K562 (cell line): ENCODE data around the gene RNU6-9. TPM values are rescaled to one million over a fixed set of nuclear protein-coding genes. Genes with fewer than 3 reads are reported as not detected.

ENCODE experiments used
- BACH1 ChIP-seq: fragments of 200-800 bp; sonication (Bioruptor generic); IDR thresholded peaks from 2 replicates; pipeline ENCODE4 v1.6.1; 2016; ENCODE audit warnings: missing genetic modification characterization, missing compliant biosample characterization
- CGGBP1 ChIP-seq: fragments of 250-450 bp; sonication (Bioruptor Pico); IDR thresholded peaks from 2 replicates; pipeline ENCODE4 v1.9.0; 2021; ENCODE audit warnings: mild to moderate bottlenecking
- ELF2 ChIP-seq: fragments of 250-450 bp; sonication (Bioruptor Pico); IDR thresholded peaks from 2 replicates; pipeline ENCODE4 v1.5.0; 2021; ENCODE audit warnings: mild to moderate bottlenecking
- HDAC3 ChIP-seq: fragments of 450-650 bp; IDR thresholded peaks from 2 replicates; pipeline ENCODE4 v1.6.1; 2018; ENCODE audit warnings: borderline replicate concordance, mild to moderate bottlenecking, moderate library complexity; ENCODE audit not compliant: partially characterized antibody
- HMGN3 ChIP-seq: IDR thresholded peaks from 2 replicates; pipeline ENCODE4 v1.6.1; 2011; ENCODE audit warnings: borderline replicate concordance, low read depth, mild to moderate bottlenecking, mixed read lengths, low read length; ENCODE audit not compliant: insufficient read length; ENCODE audit errors: extremely low read depth
- MEIS2 ChIP-seq: fragments of 450-650 bp; IDR thresholded peaks from 2 replicates; pipeline ENCODE4 v1.6.1; 2014; ENCODE audit warnings: mild to moderate bottlenecking; ENCODE audit not compliant: partially characterized antibody
- MTA1 ChIP-seq: fragments of 450-650 bp; IDR thresholded peaks from 2 replicates; pipeline ENCODE4 v1.6.1; 2017; ENCODE audit warnings: borderline replicate concordance
- NFIC ChIP-seq: fragments of 450-650 bp; IDR thresholded peaks from 2 replicates; pipeline ENCODE4 v1.6.1; 2017; ENCODE audit warnings: mild to moderate bottlenecking, inconsistent platforms
- RBBP5 ChIP-seq: fragments of 200-600 bp; sonication (generic); IDR thresholded peaks from 2 replicates; pipeline ENCODE4 v1.6.1; 2012; ENCODE audit warnings: borderline replicate concordance, mild to moderate bottlenecking, low read length, control low read depth, inconsistent platforms; ENCODE audit not compliant: insufficient read depth, poor library complexity, severe bottlenecking
- SAFB2 ChIP-seq: fragments of 200-400 bp; formaldehyde crosslinking; IDR thresholded peaks from 2 replicates; pipeline ENCODE4 v1.6.1; 2018; ENCODE audit warnings: borderline replicate concordance, low read length, low read depth, moderate library complexity; ENCODE audit not compliant: severe bottlenecking
- SMARCA5 ChIP-seq: fragments of 450-650 bp; IDR thresholded peaks from 2 replicates; pipeline ENCODE4 v1.6.1; 2016
- SMARCE1 ChIP-seq: fragments of 450-650 bp; IDR thresholded peaks from 2 replicates; pipeline ENCODE4 v1.7.1; 2016; ENCODE audit warnings: mild to moderate bottlenecking
- SP2 ChIP-seq: IDR thresholded peaks from 2 replicates; pipeline ENCODE4 v1.6.1; 2011; ENCODE audit warnings: mild to moderate bottlenecking, low read depth, low read length, moderate library complexity; ENCODE audit not compliant: poor library complexity, severe bottlenecking; ENCODE audit errors: extremely low read depth
- SREBF2 ChIP-seq: sonication (generic); formaldehyde crosslinking; IDR thresholded peaks from 2 replicates; pipeline ENCODE4 v1.4.0; 2020; ENCODE audit warnings: mild to moderate bottlenecking, missing genetic modification reagents
- U2AF1 ChIP-seq: fragments of 200-400 bp; formaldehyde crosslinking; optimal IDR thresholded peaks from 2 replicates; pipeline ENCODE3; 2017; ENCODE audit warnings: mild to moderate bottlenecking, low read depth, low read length, moderate library complexity
- XRCC3 ChIP-seq: fragments of 450-650 bp; IDR thresholded peaks from 2 replicates; pipeline ENCODE4 v1.6.1; 2017; ENCODE audit warnings: mild to moderate bottlenecking, moderate library complexity
- ZNF699 ChIP-seq: fragments of 250-450 bp; sonication (Bioruptor Pico); IDR thresholded peaks from 2 replicates; pipeline ENCODE4 v1.8.0; 2021; ENCODE audit warnings: mild to moderate bottlenecking, moderate library complexity; ENCODE audit not compliant: insufficient replicate concordance
- polyA plus RNA-seq, 8 experiments: library from polyadenylated mRNA; depleted of rRNA in 4 of 8; stranded (reverse) in 5 of 8; unstranded in 3 of 8; fragments of >200 nt; fragmentation: Nextera tagmentation in 2 of 8; fragmentation: Illumina TruSeq in 1 of 8; extraction: Ambion mirVana in 2 of 8; extraction: Trizol in 1 of 8; gene quantifications; 2 replicates each; pipeline versions ENCODE4 v1.2.1 to v1.2.3, GENCODE V29; 2011 to 2014; ENCODE audit warnings: inconsistent platforms in 1 of 8, missing spikeins in 1 of 8
- total RNA-seq, 7 experiments: library from RNA; depleted of rRNA in 6 of 7; stranded (reverse); fragments of >200 nt in 6 of 7; fragmentation: Illumina TruSeq in 2 of 7; extraction: Trizol in 2 of 7; gene quantifications; 2 replicates each; pipeline versions ENCODE4 v1.2.1 to v1.2.3, GENCODE V29; 2011 to 2021; ENCODE audit warnings: low replicate concordance in 1 of 7
- TF ChIP-seq, protein P1 (sequence below): fragments of 200-800 bp; sonication (Bioruptor generic); IDR thresholded peaks from 2 replicates; pipeline ENCODE4 v1.6.1; 2017; ENCODE audit warnings: missing genetic modification characterization, missing compliant biosample characterization
- TF ChIP-seq, protein P2 (sequence below), 3 experiments: IDR thresholded peaks in 2 of 3; conservative IDR thresholded peaks in 1 of 3; 2 replicates each; pipeline ENCODE4 v1.5.1; 2011 to 2012; ENCODE audit warnings: low read length in 3 of 3, mild to moderate bottlenecking in 3 of 3, control low read depth in 2 of 3, improper control_type of control experiment in 1 of 3, inconsistent platforms in 1 of 3, low read depth in 1 of 3, mixed read lengths in 1 of 3, moderate library complexity in 1 of 3; ENCODE audit not compliant: insufficient read depth in 2 of 3
- TF ChIP-seq, protein P3 (sequence below): fragments of 200-400 bp; formaldehyde crosslinking; IDR thresholded peaks from 2 replicates; pipeline ENCODE4 v1.6.1; 2017; ENCODE audit warnings: mild to moderate bottlenecking, low read depth, low read length, moderate library complexity
- TF ChIP-seq, protein P4 (sequence below): fragments of 450-650 bp; formaldehyde crosslinking; IDR thresholded peaks from 2 replicates; pipeline ENCODE4 v1.4.0; 2020; ENCODE audit warnings: mild to moderate bottlenecking, moderate library complexity

The RNU6-9 gene
- total and polyA plus RNA-seq, 9 of the 15 experiments (the other 6 are each of a cell fraction or from before 2014, with no cell fraction given) = not detected

DNA sequence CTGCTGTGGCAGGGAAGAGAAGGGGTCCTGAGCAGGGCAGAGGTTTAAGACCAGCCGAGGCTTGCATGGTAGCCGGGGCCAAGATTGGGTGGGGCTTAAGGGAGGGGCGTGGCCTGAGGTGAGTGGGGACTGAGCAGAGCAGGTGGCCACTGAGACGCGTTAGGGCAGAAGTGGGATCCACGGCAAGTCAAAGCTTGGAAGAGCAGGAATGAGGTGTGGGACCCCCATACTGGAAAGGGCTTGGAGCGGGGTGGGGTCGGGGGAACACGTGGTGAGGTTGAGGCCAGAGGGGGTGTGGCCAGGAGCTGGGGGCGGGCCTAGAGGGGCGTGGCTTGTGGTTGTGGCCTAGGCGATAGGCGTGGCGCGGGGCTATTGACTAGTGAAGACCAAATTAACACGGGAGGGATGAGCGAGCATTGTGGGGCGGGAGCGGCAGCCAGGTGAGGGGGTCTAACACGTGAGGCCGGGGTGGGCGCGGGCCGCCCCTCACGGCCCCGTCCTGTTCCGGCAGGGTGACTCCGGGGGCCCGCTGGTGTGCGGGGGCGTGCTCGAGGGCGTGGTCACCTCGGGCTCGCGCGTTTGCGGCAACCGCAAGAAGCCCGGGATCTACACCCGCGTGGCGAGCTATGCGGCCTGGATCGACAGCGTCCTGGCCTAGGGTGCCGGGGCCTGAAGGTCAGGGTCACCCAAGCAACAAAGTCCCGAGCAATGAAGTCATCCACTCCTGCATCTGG lies 30.5 kb upstream of the RNU6-9 start (continued):
- TF ChIP-seq CGGBP1 (CRISPR knock-in tag) (no peak), XRCC3 (no peak), BACH1 (tag) (no peak), RBBP5 (peak; percentile 17), NFIC (no peak), SAFB2 (no peak), SREBF2 (no peak), SMARCA5 (0 out of 2 replicates have a peak, but pooled peaks have one; percentile 53), HMGN3 (peak; percentile 40), ZNF699 (CRISPR knock-in tag) (no peak), U2AF1 (no peak), SP2 (no peak), SMARCE1 (no peak), ELF2 (CRISPR knock-in tag) (no peak), HDAC3 (no peak), MTA1 (no peak), MEIS2 (no peak)
- TF ChIP-seq, protein P1, sequence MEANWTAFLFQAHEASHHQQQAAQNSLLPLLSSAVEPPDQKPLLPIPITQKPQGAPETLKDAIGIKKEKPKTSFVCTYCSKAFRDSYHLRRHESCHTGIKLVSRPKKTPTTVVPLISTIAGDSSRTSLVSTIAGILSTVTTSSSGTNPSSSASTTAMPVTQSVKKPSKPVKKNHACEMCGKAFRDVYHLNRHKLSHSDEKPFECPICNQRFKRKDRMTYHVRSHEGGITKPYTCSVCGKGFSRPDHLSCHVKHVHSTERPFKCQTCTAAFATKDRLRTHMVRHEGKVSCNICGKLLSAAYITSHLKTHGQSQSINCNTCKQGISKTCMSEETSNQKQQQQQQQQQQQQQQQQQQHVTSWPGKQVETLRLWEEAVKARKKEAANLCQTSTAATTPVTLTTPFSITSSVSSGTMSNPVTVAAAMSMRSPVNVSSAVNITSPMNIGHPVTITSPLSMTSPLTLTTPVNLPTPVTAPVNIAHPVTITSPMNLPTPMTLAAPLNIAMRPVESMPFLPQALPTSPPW (CRISPR knock-in tag) = no peak
- TF ChIP-seq, protein P2, sequence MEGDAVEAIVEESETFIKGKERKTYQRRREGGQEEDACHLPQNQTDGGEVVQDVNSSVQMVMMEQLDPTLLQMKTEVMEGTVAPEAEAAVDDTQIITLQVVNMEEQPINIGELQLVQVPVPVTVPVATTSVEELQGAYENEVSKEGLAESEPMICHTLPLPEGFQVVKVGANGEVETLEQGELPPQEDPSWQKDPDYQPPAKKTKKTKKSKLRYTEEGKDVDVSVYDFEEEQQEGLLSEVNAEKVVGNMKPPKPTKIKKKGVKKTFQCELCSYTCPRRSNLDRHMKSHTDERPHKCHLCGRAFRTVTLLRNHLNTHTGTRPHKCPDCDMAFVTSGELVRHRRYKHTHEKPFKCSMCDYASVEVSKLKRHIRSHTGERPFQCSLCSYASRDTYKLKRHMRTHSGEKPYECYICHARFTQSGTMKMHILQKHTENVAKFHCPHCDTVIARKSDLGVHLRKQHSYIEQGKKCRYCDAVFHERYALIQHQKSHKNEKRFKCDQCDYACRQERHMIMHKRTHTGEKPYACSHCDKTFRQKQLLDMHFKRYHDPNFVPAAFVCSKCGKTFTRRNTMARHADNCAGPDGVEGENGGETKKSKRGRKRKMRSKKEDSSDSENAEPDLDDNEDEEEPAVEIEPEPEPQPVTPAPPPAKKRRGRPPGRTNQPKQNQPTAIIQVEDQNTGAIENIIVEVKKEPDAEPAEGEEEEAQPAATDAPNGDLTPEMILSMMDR (IDR thresholded peaks at IDR 0.05 in 2 of 3, conservative IDR thresholded peaks at IDR 0.05 in 1 of 3; ENCODE audit: insufficient read depth in 2 of 3, low read depth in 1 of 3, low read length in 3 of 3) = no peak
- TF ChIP-seq, protein P3, sequence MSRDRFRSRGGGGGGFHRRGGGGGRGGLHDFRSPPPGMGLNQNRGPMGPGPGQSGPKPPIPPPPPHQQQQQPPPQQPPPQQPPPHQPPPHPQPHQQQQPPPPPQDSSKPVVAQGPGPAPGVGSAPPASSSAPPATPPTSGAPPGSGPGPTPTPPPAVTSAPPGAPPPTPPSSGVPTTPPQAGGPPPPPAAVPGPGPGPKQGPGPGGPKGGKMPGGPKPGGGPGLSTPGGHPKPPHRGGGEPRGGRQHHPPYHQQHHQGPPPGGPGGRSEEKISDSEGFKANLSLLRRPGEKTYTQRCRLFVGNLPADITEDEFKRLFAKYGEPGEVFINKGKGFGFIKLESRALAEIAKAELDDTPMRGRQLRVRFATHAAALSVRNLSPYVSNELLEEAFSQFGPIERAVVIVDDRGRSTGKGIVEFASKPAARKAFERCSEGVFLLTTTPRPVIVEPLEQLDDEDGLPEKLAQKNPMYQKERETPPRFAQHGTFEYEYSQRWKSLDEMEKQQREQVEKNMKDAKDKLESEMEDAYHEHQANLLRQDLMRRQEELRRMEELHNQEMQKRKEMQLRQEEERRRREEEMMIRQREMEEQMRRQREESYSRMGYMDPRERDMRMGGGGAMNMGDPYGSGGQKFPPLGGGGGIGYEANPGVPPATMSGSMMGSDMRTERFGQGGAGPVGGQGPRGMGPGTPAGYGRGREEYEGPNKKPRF = no peak
- TF ChIP-seq, protein P4, sequence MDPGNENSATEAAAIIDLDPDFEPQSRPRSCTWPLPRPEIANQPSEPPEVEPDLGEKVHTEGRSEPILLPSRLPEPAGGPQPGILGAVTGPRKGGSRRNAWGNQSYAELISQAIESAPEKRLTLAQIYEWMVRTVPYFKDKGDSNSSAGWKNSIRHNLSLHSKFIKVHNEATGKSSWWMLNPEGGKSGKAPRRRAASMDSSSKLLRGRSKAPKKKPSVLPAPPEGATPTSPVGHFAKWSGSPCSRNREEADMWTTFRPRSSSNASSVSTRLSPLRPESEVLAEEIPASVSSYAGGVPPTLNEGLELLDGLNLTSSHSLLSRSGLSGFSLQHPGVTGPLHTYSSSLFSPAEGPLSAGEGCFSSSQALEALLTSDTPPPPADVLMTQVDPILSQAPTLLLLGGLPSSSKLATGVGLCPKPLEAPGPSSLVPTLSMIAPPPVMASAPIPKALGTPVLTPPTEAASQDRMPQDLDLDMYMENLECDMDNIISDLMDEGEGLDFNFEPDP (CRISPR knock-in tag) = no peak
